ENCODE measurements around the gene ACP6. TPM values are rescaled to one million over a fixed set of nuclear protein-coding genes. Genes with fewer than 3 reads are reported as not detected.

Gene ACP6
- total and polyA plus RNA-seq, 2 of the 13 experiments (the other 11 are each of a cell fraction or from before 2014, with no cell fraction given) = 18.1 to 33.7 TPM

DNA sequence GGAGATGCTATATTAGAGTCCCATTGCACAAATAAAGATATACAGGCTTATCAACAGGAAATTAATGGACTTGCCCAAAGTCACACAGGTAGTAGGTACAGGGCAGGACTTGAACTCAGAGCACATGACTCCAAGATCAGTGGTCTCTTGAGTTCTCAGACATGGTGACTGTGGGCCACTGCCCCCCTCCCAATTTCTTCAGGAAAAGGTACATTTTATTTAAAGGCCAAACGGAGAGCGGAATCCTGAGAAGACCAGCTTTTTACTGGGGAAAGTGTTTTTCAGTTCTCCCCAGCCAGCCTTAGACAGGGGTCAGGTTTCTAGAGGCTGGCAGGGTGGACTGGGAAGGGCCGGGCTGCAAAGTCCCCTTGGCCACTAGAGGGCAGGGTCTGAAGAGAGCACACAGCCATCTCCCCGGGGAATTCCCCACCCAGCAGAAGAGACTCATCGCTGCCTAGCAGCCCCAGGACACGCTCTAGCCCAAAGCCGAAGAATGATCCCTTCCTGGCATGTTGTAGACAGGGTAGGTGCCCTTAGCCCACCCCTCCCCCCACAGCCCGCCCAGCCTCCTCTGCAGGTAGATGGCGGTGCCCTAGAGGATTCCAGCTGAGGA, 29.7 kb downstream of the ACP6 start (continued):
- TF ChIP-seq, protein P1, sequence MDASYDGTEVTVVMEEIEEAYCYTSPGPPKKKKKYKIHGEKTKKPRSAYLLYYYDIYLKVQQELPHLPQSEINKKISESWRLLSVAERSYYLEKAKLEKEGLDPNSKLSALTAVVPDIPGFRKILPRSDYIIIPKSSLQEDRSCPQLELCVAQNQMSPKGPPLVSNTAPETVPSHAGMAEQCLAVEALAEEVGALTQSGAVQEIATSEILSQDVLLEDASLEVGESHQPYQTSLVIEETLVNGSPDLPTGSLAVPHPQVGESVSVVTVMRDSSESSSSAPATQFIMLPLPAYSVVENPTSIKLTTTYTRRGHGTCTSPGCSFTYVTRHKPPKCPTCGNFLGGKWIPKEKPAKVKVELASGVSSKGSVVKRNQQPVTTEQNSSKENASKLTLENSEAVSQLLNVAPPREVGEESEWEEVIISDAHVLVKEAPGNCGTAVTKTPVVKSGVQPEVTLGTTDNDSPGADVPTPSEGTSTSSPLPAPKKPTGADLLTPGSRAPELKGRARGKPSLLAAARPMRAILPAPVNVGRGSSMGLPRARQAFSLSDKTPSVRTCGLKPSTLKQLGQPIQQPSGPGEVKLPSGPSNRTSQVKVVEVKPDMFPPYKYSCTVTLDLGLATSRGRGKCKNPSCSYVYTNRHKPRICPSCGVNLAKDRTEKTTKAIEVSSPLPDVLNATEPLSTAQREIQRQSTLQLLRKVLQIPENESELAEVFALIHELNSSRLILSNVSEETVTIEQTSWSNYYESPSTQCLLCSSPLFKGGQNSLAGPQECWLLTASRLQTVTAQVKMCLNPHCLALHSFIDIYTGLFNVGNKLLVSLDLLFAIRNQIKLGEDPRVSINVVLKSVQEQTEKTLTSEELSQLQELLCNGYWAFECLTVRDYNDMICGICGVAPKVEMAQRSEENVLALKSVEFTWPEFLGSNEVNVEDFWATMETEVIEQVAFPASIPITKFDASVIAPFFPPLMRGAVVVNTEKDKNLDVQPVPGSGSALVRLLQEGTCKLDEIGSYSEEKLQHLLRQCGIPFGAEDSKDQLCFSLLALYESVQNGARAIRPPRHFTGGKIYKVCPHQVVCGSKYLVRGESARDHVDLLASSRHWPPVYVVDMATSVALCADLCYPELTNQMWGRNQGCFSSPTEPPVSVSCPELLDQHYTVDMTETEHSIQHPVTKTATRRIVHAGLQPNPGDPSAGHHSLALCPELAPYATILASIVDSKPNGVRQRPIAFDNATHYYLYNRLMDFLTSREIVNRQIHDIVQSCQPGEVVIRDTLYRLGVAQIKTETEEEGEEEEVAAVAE (CRISPR knock-in tag; IDR thresholded peaks at IDR 0.05; ENCODE audit: borderline replicate concordance) = no peak
- TF ChIP-seq ZNF589 (CRISPR knock-in tag; conservative IDR thresholded peaks at IDR 0.05) (no peak), TP53 (CRISPR knock-in tag; conservative IDR thresholded peaks at IDR 0.05) (no peak), XRCC5 (optimal IDR thresholded peaks at IDR 0.05; ENCODE audit: low read length) (peak; percentile 71), ZNF331 (CRISPR knock-in tag; IDR thresholded peaks at IDR 0.05) (peak; percentile 34; the same call in 1 of the 2 replicates), ZNF629 (CRISPR knock-in tag; conservative IDR thresholded peaks at IDR 0.05) (no peak), ZNF709 (CRISPR knock-in tag; IDR thresholded peaks at IDR 0.05) (no peak), ZNF891 (CRISPR knock-in tag; IDR thresholded peaks at IDR 0.05) (no peak), NFE2L2 (IDR thresholded peaks at IDR 0.05; ENCODE audit: low read length) (no peak), NPAS2 (CRISPR knock-in tag; IDR thresholded peaks at IDR 0.05; ENCODE audit: borderline replicate concordance) (no peak), ZNF264 (CRISPR knock-in tag; IDR thresholded peaks at IDR 0.05) (no peak), ZNF615 (CRISPR knock-in tag; IDR thresholded peaks at IDR 0.05; ENCODE audit: borderline replicate concordance) (no peak)
- TF ChIP-seq, protein P2, sequence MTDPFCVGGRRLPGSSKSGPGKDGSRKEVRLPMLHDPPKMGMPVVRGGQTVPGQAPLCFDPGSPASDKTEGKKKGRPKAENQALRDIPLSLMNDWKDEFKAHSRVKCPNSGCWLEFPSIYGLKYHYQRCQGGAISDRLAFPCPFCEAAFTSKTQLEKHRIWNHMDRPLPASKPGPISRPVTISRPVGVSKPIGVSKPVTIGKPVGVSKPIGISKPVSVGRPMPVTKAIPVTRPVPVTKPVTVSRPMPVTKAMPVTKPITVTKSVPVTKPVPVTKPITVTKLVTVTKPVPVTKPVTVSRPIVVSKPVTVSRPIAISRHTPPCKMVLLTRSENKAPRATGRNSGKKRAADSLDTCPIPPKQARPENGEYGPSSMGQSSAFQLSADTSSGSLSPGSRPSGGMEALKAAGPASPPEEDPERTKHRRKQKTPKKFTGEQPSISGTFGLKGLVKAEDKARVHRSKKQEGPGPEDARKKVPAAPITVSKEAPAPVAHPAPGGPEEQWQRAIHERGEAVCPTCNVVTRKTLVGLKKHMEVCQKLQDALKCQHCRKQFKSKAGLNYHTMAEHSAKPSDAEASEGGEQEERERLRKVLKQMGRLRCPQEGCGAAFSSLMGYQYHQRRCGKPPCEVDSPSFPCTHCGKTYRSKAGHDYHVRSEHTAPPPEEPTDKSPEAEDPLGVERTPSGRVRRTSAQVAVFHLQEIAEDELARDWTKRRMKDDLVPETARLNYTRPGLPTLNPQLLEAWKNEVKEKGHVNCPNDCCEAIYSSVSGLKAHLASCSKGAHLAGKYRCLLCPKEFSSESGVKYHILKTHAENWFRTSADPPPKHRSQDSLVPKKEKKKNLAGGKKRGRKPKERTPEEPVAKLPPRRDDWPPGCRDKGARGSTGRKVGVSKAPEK (CRISPR knock-in tag; IDR thresholded peaks at IDR 0.05; ENCODE audit: borderline replicate concordance) = no peak
- TF ChIP-seq, protein P3, sequence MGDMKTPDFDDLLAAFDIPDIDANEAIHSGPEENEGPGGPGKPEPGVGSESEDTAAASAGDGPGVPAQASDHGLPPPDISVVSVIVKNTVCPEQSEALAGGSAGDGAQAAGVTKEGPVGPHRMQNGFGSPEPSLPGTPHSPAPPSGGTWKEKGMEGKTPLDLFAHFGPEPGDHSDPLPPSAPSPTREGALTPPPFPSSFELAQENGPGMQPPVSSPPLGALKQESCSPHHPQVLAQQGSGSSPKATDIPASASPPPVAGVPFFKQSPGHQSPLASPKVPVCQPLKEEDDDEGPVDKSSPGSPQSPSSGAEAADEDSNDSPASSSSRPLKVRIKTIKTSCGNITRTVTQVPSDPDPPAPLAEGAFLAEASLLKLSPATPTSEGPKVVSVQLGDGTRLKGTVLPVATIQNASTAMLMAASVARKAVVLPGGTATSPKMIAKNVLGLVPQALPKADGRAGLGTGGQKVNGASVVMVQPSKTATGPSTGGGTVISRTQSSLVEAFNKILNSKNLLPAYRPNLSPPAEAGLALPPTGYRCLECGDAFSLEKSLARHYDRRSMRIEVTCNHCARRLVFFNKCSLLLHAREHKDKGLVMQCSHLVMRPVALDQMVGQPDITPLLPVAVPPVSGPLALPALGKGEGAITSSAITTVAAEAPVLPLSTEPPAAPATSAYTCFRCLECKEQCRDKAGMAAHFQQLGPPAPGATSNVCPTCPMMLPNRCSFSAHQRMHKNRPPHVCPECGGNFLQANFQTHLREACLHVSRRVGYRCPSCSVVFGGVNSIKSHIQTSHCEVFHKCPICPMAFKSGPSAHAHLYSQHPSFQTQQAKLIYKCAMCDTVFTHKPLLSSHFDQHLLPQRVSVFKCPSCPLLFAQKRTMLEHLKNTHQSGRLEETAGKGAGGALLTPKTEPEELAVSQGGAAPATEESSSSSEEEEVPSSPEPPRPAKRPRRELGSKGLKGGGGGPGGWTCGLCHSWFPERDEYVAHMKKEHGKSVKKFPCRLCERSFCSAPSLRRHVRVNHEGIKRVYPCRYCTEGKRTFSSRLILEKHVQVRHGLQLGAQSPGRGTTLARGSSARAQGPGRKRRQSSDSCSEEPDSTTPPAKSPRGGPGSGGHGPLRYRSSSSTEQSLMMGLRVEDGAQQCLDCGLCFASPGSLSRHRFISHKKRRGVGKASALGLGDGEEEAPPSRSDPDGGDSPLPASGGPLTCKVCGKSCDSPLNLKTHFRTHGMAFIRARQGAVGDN (CRISPR knock-in tag; IDR thresholded peaks at IDR 0.05) = 0 out of 2 replicates have a peak, but pooled peaks have one; percentile 27
- TF ChIP-seq, protein P4, sequence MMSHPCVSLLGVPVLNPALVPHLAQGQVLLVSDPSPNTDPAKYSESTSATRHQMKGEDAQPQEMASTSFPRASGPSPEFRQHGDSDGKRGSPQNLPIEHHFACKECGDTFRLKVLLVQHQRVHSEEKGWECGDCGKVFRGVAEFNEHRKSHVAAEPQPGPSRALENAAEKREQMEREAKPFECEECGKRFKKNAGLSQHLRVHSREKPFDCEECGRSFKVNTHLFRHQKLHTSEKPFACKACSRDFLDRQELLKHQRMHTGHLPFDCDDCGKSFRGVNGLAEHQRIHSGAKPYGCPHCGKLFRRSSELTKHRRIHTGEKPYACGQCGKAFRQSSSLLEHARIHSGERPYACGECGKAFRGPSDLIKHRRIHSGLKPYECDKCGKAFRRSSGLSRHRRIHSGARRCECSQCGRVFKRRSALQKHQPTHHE (CRISPR knock-in tag; IDR thresholded peaks at IDR 0.05; ENCODE audit: borderline replicate concordance) = no peak
- TF ChIP-seq, protein P5, sequence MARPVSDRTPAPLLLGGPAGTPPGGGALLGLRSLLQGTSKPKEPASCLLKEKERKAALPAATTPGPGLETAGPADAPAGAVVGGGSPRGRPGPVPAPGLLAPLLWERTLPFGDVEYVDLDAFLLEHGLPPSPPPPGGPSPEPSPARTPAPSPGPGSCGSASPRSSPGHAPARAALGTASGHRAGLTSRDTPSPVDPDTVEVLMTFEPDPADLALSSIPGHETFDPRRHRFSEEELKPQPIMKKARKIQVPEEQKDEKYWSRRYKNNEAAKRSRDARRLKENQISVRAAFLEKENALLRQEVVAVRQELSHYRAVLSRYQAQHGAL (CRISPR knock-in tag; IDR thresholded peaks at IDR 0.05; ENCODE audit: not compliant biosample characterization) = no peak
